Smooth muscle cell (in vitro differentiated cells): ENCODE data around the gene C10orf67. TPM values are rescaled to one million over a fixed set of nuclear protein-coding genes. Genes with fewer than 3 reads are reported as not detected.

Experiments used
- DNase-seq: peaks from one replicate; lab custom pipeline; 2025; ENCODE audit not compliant: unreplicated experiment; lab: John Stamatoyannopoulos, UW
- H2AFZ ChIP-seq: fragments of 200-600 bp; sonication (generic); 2 replicates; pipeline ENCODE4 v1.6.0; 2016; ENCODE audit warnings: antibody characterized with exemption, low read depth, mild to moderate bottlenecking
- H3F3A ChIP-seq: fragments of 200-600 bp; sonication (generic); 2 replicates; pipeline ENCODE4 v1.6.0; 2017; ENCODE audit warnings: antibody characterized with exemption, low read depth
- H3K27ac ChIP-seq: fragments of 200-600 bp; sonication (generic); 2 replicates; pipeline ENCODE4 v1.5.1; 2016; ENCODE audit warnings: low read depth, mild to moderate bottlenecking
- H3K27me3 ChIP-seq: fragments of 200-600 bp; sonication (generic); 2 replicates; pipeline ENCODE4 v1.6.1; 2016; ENCODE audit warnings: low read depth, mild to moderate bottlenecking
- H3K36me3 ChIP-seq: fragments of 200-600 bp; sonication (generic); 2 replicates; pipeline ENCODE4 v1.5.1; 2016; ENCODE audit warnings: low read depth
- H3K4me1 ChIP-seq: fragments of 200-600 bp; sonication (generic); 2 replicates; pipeline ENCODE4 v1.5.1; 2016; ENCODE audit warnings: low read depth
- H3K4me2 ChIP-seq: fragments of 200-600 bp; sonication (generic); 2 replicates; pipeline ENCODE4 v1.6.0; 2016; ENCODE audit warnings: mild to moderate bottlenecking
- H3K4me3 ChIP-seq: fragments of 200-600 bp; sonication (generic); 2 replicates; pipeline ENCODE4 v1.5.1; 2016; ENCODE audit warnings: mild to moderate bottlenecking
- H3K79me2 ChIP-seq: fragments of 200-600 bp; sonication (generic); 2 replicates; pipeline ENCODE4 v1.6.0; 2016; ENCODE audit warnings: low read depth, mild to moderate bottlenecking
- H3K9ac ChIP-seq: fragments of 200-600 bp; sonication (generic); 2 replicates; pipeline ENCODE4 v1.6.0; 2016; ENCODE audit warnings: low read depth
- H3K9me3 ChIP-seq: fragments of 200-600 bp; sonication (generic); replicated peaks from 2 replicates; pipeline ENCODE4 v1.5.1; 2016; ENCODE audit warnings: low read depth
- H4K20me1 ChIP-seq: fragments of 200-600 bp; sonication (generic); 2 replicates; pipeline ENCODE4 v1.6.0; 2016; ENCODE audit warnings: low read depth
- WGBS: methylation state at CpG from one replicate; pipeline ENCODE4 v1.1.7; 2016; ENCODE audit warnings: low lambda C conversion rate; 5-methylcytosine and 5-hydroxymethylcytosine counted together
- polyA plus RNA-seq: library from polyadenylated mRNA; unstranded; fragments of >200 nt; fragmentation: Nextera tagmentation; extraction: Ambion mirVana; gene quantifications from 2 replicates; pipeline ENCODE4 v1.2.1, GENCODE V29; 2016
- total RNA-seq: library from RNA; depleted of rRNA; stranded (reverse); fragments of >200 nt; gene quantifications from 2 replicates; pipeline ENCODE4 v1.2.3, GENCODE V29; 2014
- TF ChIP-seq, protein P1 (sequence below): fragments of 200-600 bp; sonication (generic); IDR thresholded peaks from 2 replicates; pipeline ENCODE4 v1.5.1; 2017; ENCODE audit warnings: borderline replicate concordance, mild to moderate bottlenecking, antibody characterized with exemption; ENCODE audit not compliant: insufficient read depth, poor library complexity, severe bottlenecking

Gene C10orf67
- total and polyA plus RNA-seq, 2 experiments from 2014 or later = not detected

- TF ChIP-seq, protein P1, sequence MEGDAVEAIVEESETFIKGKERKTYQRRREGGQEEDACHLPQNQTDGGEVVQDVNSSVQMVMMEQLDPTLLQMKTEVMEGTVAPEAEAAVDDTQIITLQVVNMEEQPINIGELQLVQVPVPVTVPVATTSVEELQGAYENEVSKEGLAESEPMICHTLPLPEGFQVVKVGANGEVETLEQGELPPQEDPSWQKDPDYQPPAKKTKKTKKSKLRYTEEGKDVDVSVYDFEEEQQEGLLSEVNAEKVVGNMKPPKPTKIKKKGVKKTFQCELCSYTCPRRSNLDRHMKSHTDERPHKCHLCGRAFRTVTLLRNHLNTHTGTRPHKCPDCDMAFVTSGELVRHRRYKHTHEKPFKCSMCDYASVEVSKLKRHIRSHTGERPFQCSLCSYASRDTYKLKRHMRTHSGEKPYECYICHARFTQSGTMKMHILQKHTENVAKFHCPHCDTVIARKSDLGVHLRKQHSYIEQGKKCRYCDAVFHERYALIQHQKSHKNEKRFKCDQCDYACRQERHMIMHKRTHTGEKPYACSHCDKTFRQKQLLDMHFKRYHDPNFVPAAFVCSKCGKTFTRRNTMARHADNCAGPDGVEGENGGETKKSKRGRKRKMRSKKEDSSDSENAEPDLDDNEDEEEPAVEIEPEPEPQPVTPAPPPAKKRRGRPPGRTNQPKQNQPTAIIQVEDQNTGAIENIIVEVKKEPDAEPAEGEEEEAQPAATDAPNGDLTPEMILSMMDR = no peak
- Histone ChIP-seq H3K27me3 (peaks cover 5% of the 10 kb centered on the region), H2AFZ (peak overlapping the region; percentile 72), H3K9me3 (no peaks in the 10 kb centered on the region), H3K4me2 (peak overlapping the region; percentile 88), H3K36me3 (no peaks in the 10 kb centered on the region), H3K79me2 (no peaks in the 10 kb centered on the region), H3F3A (peaks cover 5% of the 10 kb centered on the region), H3K9ac (no peak overlapping the region), H3K27ac (no peak overlapping the region), H3K4me3 (peak overlapping the region; percentile 50), H3K4me1 (peaks cover 7% of the 10 kb centered on the region), H4K20me1 (no peaks in the 10 kb centered on the region)
- DNase-seq = no peak
- 7% methylated on average over 38 of the region's 48 CpGs for WGBS
These were observed 881 bp downstream of the C10orf67 start for GRCh38 chr10:23343591-23344240.

DNA sequence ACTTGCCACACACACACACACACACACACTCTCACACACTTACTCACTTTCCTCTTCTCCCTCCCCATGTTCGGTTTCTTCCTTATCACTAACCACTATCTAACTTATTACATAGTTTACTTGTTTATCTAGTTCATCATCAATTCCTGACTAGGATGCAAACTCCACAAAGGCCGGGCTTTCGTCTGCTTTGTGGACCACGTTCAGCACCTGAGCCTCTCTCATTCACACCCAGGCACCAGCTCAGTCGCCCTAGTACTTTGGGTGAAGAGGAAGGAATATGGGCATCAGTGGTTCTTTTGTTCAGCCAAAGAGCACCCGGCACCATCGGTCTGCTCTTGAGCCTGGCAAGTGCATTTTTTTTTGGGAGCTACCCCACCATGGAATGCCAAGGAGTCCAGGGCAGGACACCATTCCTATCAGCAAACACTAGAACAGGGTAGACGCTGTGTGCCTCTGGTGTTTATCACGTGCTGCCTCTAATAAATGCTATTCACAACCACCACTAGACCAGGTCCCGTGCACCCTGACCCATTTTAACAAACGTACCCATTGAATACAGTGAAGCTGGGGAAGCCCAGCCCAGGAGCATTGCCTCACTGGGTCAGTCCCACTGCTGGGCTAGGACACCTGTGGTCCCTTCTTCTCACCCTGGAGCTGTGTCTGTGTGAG, 2.2 kb downstream of the C10orf67 start:
- Histone ChIP-seq H3F3A (peaks cover 4% of the 10 kb centered on the region), H3K9me3 (no peaks in the 10 kb centered on the region), H3K4me1 (peaks cover 7% of the 10 kb centered on the region), H2AFZ (no peak overlapping the region), H4K20me1 (no peaks in the 10 kb centered on the region), H3K4me3 (no peak overlapping the region), H3K27ac (no peak overlapping the region), H3K9ac (no peak overlapping the region), H3K4me2 (no peak overlapping the region), H3K79me2 (no peaks in the 10 kb centered on the region), H3K27me3 (peaks cover 5% of the 10 kb centered on the region), H3K36me3 (no peaks in the 10 kb centered on the region)
- no peak for DNase-seq
- WGBS = 86% methylated on average over 11 of the region's 11 CpGs
- TF ChIP-seq, protein P1 = no peak

GRCh38 chr10:23341004-23341403, 3.6 kb downstream of the C10orf67 start:
- no peaks in the 10 kb centered on the region for H3K79me2 ChIP-seq
- H3K4me3 ChIP-seq = no peak overlapping the region
- H3K36me3 ChIP-seq = no peaks in the 10 kb centered on the region
- no peak overlapping the region for H3K4me2 ChIP-seq
- H4K20me1 ChIP-seq = no peaks in the 10 kb centered on the region
- no peak overlapping the region for H3K9ac ChIP-seq
- H3K27me3 ChIP-seq = peaks cover 6% of the 10 kb centered on the region
- H2AFZ ChIP-seq = no peak overlapping the region
- no peak overlapping the region for H3K27ac ChIP-seq
- H3K9me3 ChIP-seq = no peaks in the 10 kb centered on the region
- TF ChIP-seq, protein P1 = no peak
- no peaks in the 10 kb centered on the region for H3F3A ChIP-seq
- H3K4me1 ChIP-seq = peaks cover 7% of the 10 kb centered on the region
- 48% methylated on average over 2 of the region's 2 CpGs for WGBS
- DNase-seq = no peak
